GM21576 (cell line): ENCODE data around the gene CNN1.
A peak's percentile ranks its signal among the peaks of the same experiment; 100 is the strongest.

Experiments
- ATAC-seq: cut with Tn5 transposase; IDR thresholded peaks from one replicate; pipeline ENCODE4 v1.9.1; 2021; ENCODE audit warnings: mild to moderate bottlenecking, moderate library complexity; ENCODE audit not compliant: unreplicated experiment

The CNN1 gene

GRCh38 chr19:11538232-11539036 lies at the start of gene CNN1:
TSS of gene CNN1 (plus strand) at chr19:11538851. CDS start at chr19:11538928, 77 bp downstream.
- no peak for ATAC-seq

GRCh38 chr19:11489378-11489777 lies 49.3 kb upstream of the CNN1 start:
- ATAC-seq: no peak

GRCh38 chr19:11494634-11495285 lies 43.9 kb upstream of the CNN1 start:
- no peak for ATAC-seq

GRCh38 chr19:11495481-11495880 lies 43.2 kb upstream of the CNN1 start:
- no peak for ATAC-seq

- no peak for ATAC-seq
These were observed 42.8 kb upstream of the CNN1 start for GRCh38 chr19:11495885-11496284.

GRCh38 chr19:11496391-11497163 lies 42.1 kb upstream of the CNN1 start:
- no peak for ATAC-seq

- no peak for ATAC-seq
These were observed 39.4 kb upstream of the CNN1 start for GRCh38 chr19:11499220-11499726.

GRCh38 chr19:11499890-11500420 lies 38.7 kb upstream of the CNN1 start:
- ATAC-seq: no peak

- ATAC-seq: no peak
These were observed 34.1 kb upstream of the CNN1 start for GRCh38 chr19:11504502-11505031.

- ATAC-seq: peak; percentile 83
These were observed 33.6 kb upstream of the CNN1 start for GRCh38 chr19:11505032-11505503.

- peak; percentile 47 for ATAC-seq
These were observed 33.0 kb upstream of the CNN1 start, which contains the start of gene ZNF653 for GRCh38 chr19:11505504-11506100. TSS of gene ZNF653 (minus strand) at chr19:11505839. CDS start at chr19:11505786, 53 bp downstream.

- ATAC-seq: peak; percentile 26
These were observed 32.5 kb upstream of the CNN1 start for GRCh38 chr19:11506101-11506555.

GRCh38 chr19:11506967-11507366 lies 31.7 kb upstream of the CNN1 start:
- ATAC-seq: no peak

- ATAC-seq: no peak
These were observed 31.1 kb upstream of the CNN1 start for GRCh38 chr19:11507370-11508078.

- no peak for ATAC-seq
These were observed 28.2 kb upstream of the CNN1 start for GRCh38 chr19:11510444-11510843.

GRCh38 chr19:11513946-11514345 lies 24.7 kb upstream of the CNN1 start:
- ATAC-seq: no peak

GRCh38 chr19:11519138-11519537 lies 19.5 kb upstream of the CNN1 start:
- no peak for ATAC-seq

- ATAC-seq: peak; percentile 93
These were observed 9.9 kb upstream of the CNN1 start, which contains the start of gene ECSIT for GRCh38 chr19:11528551-11529341. TSS of gene ECSIT (minus strand) at chr19:11529134. CDS start at chr19:11519170, 9,964 bp downstream.
